ENCODE data around the gene ACTL9. TPM values are rescaled to one million over a fixed set of nuclear protein-coding genes. Genes with fewer than 3 reads are reported as not detected.

ACTL9 gene
- total RNA-seq, 1 donor from 2014 or later = not detected

GRCh38 chr19:8682472-8682871 is 16.1 kb downstream of the ACTL9 start:
- no peak overlapping the region for H3K9ac ChIP-seq (ENCODE audit: low read length)
- H2AFZ ChIP-seq (ENCODE audit: low read depth, low read length) = no peak overlapping the region
- H3K27me3 ChIP-seq (ENCODE audit: insufficient read depth, low read length) = no peaks in the 10 kb centered on the region
- FAIRE-seq = no peak
- DNase-seq (ENCODE audit: low read depth) = no peak
- H3K4me3 ChIP-seq (ENCODE audit: insufficient read depth, low read depth, low read length) = no peak overlapping the region
- H3K4me1 ChIP-seq (ENCODE audit: insufficient read depth, low read length) = no peaks in the 10 kb centered on the region
- no peaks in the 10 kb centered on the region for H3K79me2 ChIP-seq (ENCODE audit: insufficient read depth, low read length)
- Mint-ChIP-seq H3K9me3 (ENCODE audit: unreplicated experiment) (peaks cover 24% of the 10 kb centered on the region), H3K27ac (ENCODE audit: unreplicated experiment) (no peak overlapping the region), H3K4me3 (ENCODE audit: unreplicated experiment) (no peak overlapping the region), H3K36me3 (ENCODE audit: low read depth, unreplicated experiment) (no peaks in the 10 kb centered on the region), H3K27me3 (ENCODE audit: low read depth, unreplicated experiment) (no peaks in the 10 kb centered on the region), H3K4me1 (ENCODE audit: low read depth, unreplicated experiment) (no peaks in the 10 kb centered on the region)
- no peak overlapping the region for H3K27ac ChIP-seq (ENCODE audit: low read depth, low read length)
- peaks cover 3% of the 10 kb centered on the region for H3K9me3 ChIP-seq (ENCODE audit: insufficient read depth, low read depth, low read length)
- no peaks in the 10 kb centered on the region for H4K20me1 ChIP-seq (ENCODE audit: insufficient read depth, low read length)
- H3K36me3 ChIP-seq (ENCODE audit: insufficient read depth, low read length) = no peaks in the 10 kb centered on the region
- H3K4me2 ChIP-seq (ENCODE audit: low read length) = no peak overlapping the region
- TF ChIP-seq CTCF (IDR thresholded peaks at IDR 0.05; ENCODE audit: insufficient read depth, low read depth, low read length) (no peak), EZH2 (IDR thresholded peaks at IDR 0.05; ENCODE audit: insufficient read depth, low read length) (no peak)

DNA sequence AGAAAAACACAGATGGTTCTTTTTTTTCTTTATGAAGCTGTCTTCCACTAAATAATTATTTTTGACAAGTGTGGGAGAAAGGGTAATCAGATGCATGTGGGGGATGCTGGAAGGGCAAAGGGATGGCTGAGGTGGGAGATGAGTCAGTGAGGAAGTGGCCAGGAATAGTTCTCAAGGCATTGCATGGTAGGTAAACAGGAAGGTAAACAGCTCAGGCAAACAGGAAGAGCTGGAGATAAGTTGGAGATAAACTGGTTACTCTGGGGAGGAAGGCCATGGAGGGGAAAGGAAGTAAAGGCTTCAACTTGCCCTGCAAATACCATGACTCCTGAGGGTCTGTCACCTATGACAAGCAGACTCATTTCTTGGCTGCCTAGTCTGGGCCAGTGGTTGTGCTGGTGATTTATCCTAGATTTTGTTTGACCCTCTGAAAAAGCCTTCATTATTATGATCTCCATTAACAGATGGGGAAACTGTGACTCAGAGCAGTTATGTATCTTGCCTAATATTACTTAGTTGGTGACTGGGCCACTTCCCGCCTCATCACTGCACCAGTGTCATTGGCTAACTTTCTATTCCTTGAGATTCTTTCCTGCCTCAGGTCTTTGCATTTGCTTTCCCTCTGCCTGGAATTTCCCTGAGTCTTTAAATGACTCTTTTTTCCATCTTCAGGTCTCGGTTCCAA is 17.1 kb downstream of the ACTL9 start:
- H3K27me3 Mint-ChIP-seq (ENCODE audit: low read depth, unreplicated experiment) = no peaks in the 10 kb centered on the region

More for the DNA sequence above, 17.1 kb downstream of the ACTL9 start:
- peaks cover 10% of the 10 kb centered on the region for H3K9me3 ChIP-seq (ENCODE audit: insufficient read depth, low read depth, low read length)
- no peaks in the 10 kb centered on the region for H3K4me1 ChIP-seq (ENCODE audit: insufficient read depth, low read length)
- no peak overlapping the region for H2AFZ ChIP-seq (ENCODE audit: low read depth, low read length)
- Mint-ChIP-seq H3K27ac (ENCODE audit: unreplicated experiment) (no peak overlapping the region), H3K9me3 (ENCODE audit: unreplicated experiment) (peaks cover 25% of the 10 kb centered on the region), H3K4me3 (ENCODE audit: unreplicated experiment) (no peak overlapping the region), H3K36me3 (ENCODE audit: low read depth, unreplicated experiment) (no peaks in the 10 kb centered on the region), H3K4me1 (ENCODE audit: low read depth, unreplicated experiment) (no peaks in the 10 kb centered on the region)
- H3K4me3 ChIP-seq (ENCODE audit: insufficient read depth, low read depth, low read length) = no peak overlapping the region
- no peak overlapping the region for H3K9ac ChIP-seq (ENCODE audit: low read length)
- H3K36me3 ChIP-seq (ENCODE audit: insufficient read depth, low read length) = no peaks in the 10 kb centered on the region
- H3K27ac ChIP-seq (ENCODE audit: low read depth, low read length) = no peak overlapping the region
- no peaks in the 10 kb centered on the region for H3K79me2 ChIP-seq (ENCODE audit: insufficient read depth, low read length)
- H3K4me2 ChIP-seq (ENCODE audit: low read length) = no peak overlapping the region
- no peaks in the 10 kb centered on the region for H3K27me3 ChIP-seq (ENCODE audit: insufficient read depth, low read length)
- no peak for TF ChIP-seq CTCF (IDR thresholded peaks at IDR 0.05; ENCODE audit: insufficient read depth, low read depth, low read length)
- H4K20me1 ChIP-seq (ENCODE audit: insufficient read depth, low read length) = no peaks in the 10 kb centered on the region
- FAIRE-seq (no peak), DNase-seq (ENCODE audit: low read depth) (no peak)
